Right lobe of liver (tissue), 4 donors: Measurements from ENCODE around the gene COL2A1.

Experiments
- CTCF ChIP-seq, 4 donors: fragments of 200-600 bp in 3 of 4; fragments of 450-650 bp in 1 of 4; IDR thresholded peaks; one replicate each; pipeline versions ENCODE4 v1.5.1 to v1.8.0; 2016 to 2022; ENCODE audit warnings: antibody characterized with exemption in 4 of 4, mild to moderate bottlenecking in 2 of 4
- POLR2A ChIP-seq: fragments of 450-650 bp; IDR thresholded peaks from one replicate; pipeline ENCODE4 v1.6.1; 2017; ENCODE audit warnings: antibody characterized with exemption, mild to moderate bottlenecking
- donor health status: DM: no; HTN: no; CAD: no.
- donor health status: DM: no; HTN: no; CAD: no.
- donor health status: DM: no; HTN: yes; CAD: no.

- no peak for TF ChIP-seq CTCF (IDR thresholded peaks at IDR 0.05)
- TF ChIP-seq POLR2A = no peak
These were observed 13.8 kb upstream of the COL2A1 start for GRCh38 chr12:48017921-48018617.
